Stimulated activated CD8-positive, alpha-beta memory T cell treated with anti-CD3 and anti-CD28 coated beads, Interleukin-7, amount 100 ng/mL, for 48 hours (primary cell): Measurements from ENCODE around the gene SMYD3.
"Not testable (repeated sequence)": the region's sequence is repeated elsewhere in the genome, so short reads cannot be mapped to it uniquely, and the experiment has no call there.

Experiments used
- DNase-seq, 2 donors: peaks; one replicate each; pipeline ENCODE4 v3.0.0-alpha.2; 2020; ENCODE audit warnings: low read depth in 1 of 2; ENCODE audit errors: extremely low read depth in 1 of 2

The SMYD3 gene

DNA sequence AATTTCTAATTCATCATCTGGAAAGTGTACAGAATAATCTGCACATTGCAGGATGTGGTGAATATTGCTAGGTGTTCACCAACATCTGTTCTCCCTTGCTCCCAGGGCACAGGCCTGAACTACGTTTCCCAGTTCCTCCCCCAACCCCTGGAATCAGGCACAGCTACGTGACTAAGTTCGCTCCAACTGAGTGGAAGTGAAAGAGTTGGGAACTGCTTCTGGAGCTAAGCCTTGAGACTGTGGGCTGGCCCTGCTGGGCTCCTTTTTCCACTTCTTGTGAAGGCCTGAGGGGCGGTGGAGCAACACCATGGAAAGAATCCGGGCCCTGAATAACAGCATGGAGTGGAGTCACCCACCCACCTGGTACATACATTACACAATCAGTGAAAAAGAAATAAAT, 534.6 kb downstream of the SMYD3 start:
- no peak for DNase-seq

DNA sequence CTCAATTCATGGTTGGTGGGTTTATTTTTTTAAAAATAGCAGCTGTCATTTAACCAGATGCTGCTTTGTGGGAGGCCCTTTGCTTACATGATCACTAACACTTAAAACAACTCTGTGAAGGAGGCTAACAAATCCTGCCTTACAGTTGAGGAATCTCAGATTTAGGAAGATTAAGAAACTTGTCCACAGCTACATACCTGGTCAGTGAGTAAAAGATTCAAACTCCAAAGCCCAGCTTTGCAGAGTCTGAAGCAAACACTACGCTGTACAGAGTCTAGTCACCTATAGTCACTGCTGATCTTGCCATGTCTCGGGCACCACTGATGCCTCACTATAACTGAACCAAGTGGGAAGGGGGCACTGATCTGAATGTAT, 535.4 kb downstream of the SMYD3 start:
- no peak for DNase-seq

DNA sequence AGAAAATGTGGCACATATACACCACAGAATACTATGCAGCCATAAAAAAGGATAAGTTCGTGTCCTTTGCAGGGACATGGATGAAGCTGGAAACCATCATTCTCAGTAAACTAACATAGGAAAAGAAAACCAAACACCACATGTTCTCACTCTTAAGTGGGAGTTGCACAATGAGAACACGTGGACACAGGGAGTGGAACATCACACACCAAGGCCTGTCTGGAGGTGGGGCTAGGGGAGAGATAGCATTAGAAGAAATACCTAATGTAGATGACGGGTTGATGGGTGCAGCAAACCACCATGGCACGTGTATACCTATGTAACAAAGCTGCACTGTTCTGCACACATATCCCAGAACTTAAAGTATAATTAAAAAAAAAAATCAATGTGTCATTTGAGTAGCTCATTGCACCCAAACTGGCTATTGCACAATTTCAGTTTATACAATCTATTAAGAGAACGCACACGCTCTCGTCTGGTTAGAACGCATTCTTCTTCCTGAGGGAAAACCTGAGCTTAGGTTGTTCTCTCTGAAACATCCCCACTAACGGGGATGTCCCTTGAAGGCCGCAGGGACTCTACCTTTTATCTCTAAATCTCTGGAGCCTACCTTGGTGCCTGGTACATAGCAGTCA, 535.9 kb downstream of the SMYD3 start:
- not testable (repeated sequence) for DNase-seq

DNA sequence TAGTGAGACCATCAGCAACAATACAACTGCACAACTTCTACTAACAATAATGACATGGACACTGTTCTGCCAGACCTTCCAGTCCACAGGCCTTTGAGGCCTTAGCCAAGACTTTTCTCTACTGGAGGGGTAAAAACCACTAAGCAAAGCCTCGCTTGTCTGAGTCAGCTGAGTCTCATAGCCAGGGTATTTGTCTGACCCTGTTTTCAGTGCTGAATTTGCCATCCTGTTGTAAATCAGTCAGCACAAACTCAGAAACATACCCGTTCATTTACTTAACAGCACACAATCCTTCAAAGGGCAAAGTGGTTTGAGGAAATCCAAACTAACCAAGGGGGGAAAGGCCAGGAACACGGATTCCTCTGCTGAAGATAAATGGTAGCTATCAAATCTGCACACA, 537.8 kb downstream of the SMYD3 start:
- no peak for DNase-seq

DNA sequence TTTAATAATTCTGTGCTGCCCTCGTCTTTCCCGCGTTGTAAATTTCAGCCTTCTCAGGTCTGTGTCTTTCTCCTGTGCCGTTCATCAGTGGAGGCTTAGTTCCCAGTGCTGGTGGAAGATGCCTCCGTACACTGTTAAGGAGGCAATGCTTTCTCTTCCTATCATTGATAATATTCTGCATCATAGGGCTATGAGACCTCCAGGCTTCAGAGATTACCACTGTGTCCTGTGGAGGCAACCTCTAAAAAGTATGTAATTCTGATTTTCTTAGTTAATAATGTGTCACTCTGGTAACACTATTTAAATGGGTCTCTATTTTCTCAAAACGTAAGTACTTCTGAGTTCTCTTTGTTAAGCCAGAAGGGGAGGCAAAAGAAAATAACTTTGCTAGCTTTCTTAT, 538.3 kb downstream of the SMYD3 start:
- no peak for DNase-seq

DNA sequence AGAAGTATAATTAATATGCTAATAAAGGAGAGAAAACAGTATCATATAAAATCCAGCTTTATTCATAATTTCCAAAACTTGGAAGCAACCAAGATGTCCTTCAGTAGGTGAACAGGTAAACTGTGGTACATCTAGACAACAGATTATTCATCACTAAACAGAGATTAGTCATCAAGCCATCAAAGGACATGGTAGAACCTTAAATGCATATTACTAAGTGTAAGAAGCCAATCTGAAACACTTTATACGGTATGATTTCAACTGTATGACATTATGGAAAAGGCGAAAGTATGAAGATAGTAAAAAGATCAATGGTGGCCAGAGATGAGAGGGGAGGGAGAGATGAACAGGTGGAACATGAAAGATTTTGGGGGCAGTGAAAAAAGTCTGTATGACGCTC, 541.7 kb downstream of the SMYD3 start:
- DNase-seq: no peak

DNA sequence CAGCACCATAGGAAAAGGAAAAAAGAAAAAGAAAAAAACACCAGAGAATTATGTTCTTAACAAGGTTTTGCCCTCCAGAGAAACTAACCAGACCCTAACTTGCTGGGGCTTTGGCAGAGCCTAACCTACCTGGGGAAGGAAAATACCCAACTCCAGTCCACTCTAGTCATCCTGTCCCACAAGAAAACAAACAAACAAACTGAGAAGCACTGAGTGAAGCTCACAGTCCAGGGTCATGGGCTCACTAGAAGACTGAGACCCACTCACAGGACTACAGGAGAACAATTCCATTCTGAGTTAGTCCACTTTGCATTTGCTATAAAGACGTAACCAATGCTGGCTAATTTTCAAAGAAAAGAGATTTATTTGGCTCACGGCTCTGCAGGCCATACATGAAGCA, 543.4 kb downstream of the SMYD3 start:
- no peak for DNase-seq

DNA sequence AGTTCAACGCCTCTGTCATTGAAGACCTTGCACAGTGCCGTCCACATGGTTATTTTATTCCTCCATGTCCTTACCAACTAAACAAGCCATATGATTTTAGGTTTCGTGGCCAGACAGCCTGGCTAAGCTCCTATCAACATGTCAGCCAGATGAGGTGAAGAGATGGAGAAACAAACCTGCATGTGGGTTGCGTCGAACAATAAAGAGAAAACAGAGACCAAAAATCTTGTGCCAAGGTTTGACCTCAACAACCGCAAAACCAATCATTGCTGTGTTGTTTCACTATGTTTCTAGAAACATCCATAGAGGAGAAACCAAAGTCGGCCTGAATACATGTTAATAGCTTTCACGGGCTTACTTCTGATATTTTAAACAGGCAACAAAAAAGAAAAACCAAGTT, 544.6 kb downstream of the SMYD3 start:
- no peak for DNase-seq

DNA sequence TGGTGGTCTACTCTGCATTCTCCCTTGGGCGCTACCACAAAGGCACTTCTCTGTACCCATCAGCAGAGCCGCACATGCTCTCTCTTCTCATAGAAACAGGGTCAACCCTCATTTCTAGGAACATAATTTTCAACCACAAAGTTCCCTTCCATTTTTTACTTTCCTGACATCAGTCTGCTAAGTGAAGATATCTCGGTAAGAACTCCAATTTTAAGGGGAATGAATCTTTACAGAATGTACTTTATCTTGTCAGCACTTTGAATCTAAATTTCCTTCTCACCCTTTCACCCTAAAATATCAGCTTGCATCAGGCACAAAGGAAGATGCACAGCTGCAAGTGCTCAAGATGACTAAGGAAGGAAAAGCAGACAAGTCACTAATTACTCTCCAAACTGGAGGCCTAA, 545.9 kb downstream of the SMYD3 start:
- no peak for DNase-seq

DNA sequence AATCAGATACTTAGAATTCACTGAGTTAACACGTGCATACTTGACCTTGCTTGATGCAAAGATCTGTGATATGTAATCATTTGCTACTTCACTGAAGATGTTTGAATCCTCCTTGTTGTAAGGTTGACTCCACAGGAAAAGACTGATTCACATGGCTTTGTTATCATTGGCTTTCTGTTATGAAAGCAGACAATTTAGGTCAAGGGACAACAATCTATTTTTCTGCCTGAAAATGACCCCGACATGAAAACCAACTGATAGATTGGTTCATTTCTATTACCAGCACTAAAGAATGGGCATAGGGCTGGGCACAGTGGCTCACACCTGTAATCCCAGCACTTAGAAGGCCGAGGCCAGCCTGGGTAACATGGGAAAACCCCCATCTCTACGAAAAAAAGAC, 546.9 kb downstream of the SMYD3 start:
- no peak for DNase-seq

DNA sequence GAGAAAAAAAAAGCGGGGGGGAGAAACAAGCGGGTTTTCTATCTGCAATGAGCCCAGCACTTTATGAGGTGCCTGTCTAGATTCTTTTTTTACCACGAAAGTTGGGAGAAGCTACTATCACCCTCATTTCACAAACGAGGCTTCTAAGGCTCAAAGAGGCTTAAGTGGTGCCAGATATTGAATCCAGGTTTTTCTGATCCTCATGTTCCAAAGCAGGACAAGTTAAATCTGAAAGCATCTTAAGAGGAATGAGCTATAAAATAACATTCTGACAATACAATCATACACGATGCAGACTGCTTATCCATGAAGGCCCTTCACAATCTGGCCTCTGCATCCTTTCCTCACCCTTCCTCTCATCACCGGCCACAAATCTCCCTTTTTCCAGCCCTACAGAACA, 549.1 kb downstream of the SMYD3 start:
- DNase-seq: no peak

DNA sequence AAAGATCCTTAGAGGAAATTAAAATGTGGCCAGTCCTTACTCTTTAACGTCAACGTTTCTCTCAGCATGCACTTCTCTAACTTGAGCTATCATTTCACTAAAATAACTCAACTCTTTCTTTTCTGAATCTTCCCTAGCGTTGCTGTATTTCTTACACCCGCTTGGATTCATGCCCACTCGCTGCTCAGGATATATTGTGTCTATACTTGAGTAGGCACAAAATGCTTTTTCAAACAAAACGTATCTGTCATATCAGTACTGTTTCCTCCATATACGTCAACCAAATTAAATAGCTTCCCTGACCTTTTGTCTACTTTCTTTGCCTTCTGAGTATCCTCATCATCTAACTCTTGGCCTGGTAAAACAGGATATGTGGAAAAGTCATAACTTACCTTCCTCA, 549.7 kb downstream of the SMYD3 start:
- DNase-seq: no peak

DNA sequence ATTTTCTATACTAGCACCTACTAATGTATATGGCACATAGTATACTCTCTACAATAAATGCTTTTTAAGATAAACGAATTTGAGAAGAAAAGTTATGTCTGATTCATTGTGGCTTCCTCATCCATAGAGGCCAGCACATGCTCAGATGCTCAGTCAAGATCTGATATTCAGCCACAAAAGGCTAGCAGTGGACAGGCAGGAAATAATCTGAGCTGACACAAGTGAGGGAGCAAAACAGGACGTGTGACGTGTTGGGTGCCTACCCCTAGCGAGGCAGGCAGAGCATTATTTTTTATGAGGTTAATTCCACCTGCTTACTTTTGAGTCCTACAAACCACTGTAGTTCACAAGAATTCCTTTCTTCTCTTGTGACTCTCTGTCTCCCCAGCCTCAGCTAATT, 550.9 kb downstream of the SMYD3 start:
- peak in 1 of 2 donors; percentile 25 for DNase-seq

DNA sequence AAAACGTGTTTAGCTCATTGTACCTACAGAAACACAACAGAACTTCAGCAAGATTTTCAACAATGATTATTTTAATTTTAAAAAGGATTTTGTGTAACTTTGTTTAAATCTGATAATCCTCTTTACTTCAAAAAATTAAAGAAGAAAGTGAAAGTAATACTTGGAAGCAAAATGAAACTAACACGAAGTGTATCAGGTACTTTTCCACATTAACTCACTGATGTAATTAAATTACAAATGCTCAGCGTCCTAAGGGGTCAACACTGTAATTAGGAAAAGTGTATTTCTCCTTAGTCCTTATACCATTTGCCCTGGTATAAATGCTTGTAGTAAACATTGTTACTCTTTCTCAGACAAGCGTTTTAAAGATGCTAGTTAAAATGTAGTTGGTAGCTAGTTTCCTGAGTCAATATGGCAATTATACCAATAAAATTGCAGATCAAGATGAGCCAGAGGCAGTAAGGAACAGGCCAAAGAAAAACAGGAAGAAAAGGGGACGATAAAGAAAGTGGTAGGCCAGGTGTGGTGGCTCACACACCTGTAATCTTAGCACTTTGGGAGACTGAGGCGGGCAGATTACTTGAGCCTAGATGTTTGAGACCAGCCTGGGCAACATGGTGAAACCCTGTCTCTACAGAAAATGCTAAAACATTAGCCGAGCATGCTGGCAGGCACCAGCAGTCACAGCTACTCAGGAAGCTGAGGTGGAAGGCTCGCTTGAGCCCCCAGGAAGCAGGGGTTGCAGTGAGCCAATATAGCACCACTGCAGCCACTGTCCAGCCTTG, 553.0 kb downstream of the SMYD3 start:
- DNase-seq: no peak

DNA sequence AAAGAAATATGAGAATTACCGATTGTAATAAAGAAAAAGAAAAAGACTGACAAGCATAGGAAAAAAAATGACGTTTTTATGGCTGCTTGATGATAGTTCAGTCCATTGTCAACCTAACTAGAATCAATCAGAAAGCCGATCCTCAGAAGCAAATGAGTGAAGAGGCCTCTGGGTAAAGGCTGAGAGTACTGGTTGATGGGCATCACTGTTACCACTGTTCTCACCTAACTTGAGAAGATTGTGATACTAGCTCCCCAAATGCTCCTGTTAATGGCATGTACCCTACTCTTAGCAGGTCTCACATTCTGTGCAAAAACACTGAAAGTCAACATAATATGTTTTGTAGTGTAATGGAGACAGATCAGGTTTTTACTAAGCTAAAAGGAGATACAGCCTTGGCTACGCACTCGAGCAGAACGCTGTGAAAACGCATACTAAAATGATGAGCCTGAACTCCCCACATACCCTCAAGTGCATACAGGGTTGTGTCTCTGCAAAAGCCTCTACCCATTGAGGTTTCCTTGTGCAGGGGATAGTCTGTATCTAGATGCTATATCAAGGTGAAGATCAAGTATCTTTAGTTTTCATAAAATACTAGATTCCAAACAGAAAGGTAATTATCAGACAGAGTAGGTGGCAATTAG, 554.6 kb downstream of the SMYD3 start:
- no peak for DNase-seq

DNA sequence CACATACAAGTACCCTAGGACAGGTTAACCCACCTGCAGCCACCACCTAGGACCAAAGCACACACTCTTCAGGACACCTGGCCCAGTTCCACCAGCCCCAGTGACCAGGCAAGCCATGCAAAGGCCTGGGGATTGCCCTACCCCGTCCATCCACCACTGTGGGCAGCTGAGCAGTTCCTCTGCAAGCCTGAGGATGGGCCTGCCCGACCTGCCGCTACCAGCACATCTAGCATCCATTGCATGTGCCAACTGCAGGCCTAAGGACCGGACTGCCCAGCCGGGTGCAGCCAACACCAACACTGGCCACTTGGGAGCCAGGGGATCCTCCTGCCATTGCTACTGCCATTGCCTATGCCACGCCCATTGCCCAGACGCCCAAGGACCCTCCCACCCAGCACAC, 558.3 kb downstream of the SMYD3 start:
- DNase-seq: no peak

DNA sequence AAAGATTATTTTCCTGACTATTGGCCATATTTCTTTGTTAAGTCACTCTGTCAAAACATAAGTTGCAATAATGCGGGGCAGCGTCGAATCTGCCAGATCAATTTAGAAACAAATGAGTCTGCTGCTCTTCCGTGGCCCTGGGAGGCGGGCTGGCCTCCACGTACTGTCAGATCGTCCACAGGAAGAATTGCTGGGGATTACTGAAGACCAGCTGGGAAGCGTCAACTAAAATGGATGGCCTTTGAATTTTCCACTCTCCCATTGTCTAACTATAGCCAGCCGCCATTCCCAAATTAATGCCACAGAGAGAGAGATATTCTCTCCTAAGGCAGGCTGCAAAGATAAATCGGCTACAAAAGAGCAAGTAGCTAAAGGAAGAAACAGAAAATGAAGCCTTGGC, 560.2 kb downstream of the SMYD3 start:
- no peak for DNase-seq

DNA sequence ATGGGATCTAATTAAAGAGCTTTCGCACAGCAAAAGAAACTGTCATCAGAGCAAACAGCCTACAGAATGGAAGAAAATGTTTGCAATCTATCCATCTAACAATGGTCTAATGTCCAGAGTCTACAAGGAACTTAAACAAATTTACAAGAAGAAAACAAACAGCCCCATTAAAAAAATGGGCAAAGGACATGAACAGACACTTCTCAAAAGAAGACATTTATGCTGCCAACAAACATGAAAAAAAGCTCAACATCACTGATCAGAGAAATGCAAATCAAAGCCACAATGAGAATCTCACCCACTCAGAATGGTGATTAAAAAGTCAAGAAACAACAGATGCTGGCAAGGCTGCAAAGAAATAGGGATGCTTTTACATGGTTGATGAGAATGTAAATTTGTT, 561.9 kb downstream of the SMYD3 start:
- DNase-seq: not testable (repeated sequence)

DNA sequence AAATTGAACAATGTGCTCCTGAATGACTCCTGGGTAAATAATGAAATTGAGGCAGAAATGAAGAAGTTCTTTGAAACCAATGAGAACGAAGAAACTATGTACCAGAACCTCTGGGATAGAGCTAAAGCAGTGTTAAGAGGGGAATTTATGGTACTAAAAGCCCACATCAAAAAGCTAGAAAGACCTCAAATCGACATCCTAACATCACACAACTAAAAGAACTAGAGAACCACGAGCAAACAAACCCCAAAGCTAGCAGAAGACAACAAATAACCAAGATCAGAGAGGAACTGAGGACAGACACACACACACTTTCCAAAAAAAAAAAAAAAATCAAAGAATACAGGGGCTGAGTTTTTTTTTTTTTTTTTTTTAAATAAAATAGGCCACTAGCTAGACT, 564.2 kb downstream of the SMYD3 start:
- no peak for DNase-seq

DNA sequence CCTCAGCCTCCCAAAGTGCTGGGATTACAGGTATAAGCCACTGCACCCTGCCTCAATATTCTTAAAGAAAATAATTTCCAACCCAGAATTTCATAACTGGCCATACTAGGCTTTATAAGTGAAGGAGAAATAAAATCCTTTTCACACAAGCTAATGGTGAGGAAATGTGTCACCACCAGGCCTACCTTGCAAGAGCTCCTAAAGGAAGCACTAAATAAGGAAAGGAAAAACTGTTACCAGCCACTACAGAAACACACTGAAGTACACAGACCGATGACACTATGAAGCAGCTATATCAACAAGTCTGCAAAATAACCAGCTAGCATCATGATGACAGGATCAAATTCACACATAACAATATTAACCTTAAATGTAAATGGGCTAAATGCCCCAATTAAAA, 565.3 kb downstream of the SMYD3 start:
- DNase-seq: not testable (repeated sequence)

DNA sequence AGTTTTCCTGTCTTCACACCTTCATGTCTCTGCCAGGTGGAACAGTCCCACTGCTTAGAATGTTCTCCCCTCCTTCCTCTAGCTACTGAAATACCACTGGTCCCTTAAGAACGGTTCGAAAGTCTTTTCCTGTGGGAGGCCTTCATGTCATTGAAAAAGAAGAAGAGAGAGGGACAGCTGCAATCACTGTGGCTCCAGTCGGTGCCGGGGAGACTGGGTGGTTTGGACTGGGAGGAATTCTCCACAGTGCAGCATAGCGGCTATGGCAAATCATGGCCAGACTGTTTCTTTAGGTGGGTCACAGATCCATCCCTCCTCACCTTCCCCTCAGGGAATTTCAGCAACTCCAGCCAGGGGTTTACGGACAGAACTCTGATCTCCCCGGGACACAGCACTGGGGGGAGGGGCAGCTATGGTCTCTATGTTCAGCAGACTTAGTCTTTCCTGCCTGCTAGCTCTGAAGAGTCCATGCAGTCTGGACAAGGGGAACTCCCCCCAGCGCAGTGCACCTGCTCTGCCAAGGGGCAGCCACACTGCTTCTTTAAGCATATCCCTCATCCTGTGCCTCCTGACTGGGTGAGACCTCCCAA, 567.2 kb downstream of the SMYD3 start:
- no peak for DNase-seq

DNA sequence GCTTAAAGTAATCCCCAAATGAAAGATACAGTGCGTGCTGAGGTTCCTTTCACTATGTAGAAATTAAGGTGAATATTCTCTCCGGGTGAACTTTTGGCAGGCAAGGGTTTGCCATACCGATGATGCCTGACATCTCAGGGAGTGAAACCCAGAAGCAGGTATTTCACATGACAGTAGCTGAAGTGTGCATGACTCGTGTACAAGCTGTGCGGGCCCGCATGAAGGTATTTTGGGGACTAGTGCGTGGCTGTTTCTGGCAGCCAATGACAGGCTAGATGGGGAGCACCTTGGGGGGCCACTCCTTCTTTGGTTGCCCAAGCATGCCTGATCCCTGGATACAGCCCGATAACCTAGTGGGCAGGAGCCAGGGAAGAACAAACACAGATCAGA, 569.0 kb downstream of the SMYD3 start:
- no peak for DNase-seq
